Activated CD4-positive, alpha-beta T cell treated with anti-CD3 and anti-CD28 coated beads for 36 hours (primary cell): ENCODE data around the gene TCF12. TPM values are rescaled to one million over a fixed set of nuclear protein-coding genes. Genes with fewer than 3 reads are reported as not detected.
A peak's percentile ranks its signal among the peaks of the same experiment; 100 is the strongest.

Experiments
- ATAC-seq: fragments of 200-7000 bp; cut with Tn5 transposase; one replicate; pipeline ENCODE4 v1.10.0; 2021; ENCODE audit warnings: mild to moderate bottlenecking, moderate library complexity
- CTCF ChIA-PET: fragments of 350-600 bp; sonication (Branson Sonifier 250); formaldehyde crosslinking; loops from one replicate; lab custom pipeline; 2021; ENCODE audit warnings: antibody characterized with exemption; lab: Charles Lee
- POLR2A ChIA-PET: fragments of 350-600 bp; sonication (Branson Sonifier 250); formaldehyde crosslinking; loops from one replicate; lab custom pipeline; 2021; ENCODE audit warnings: antibody characterized with exemption, inconsistent platforms; lab: Charles Lee
- DNase-seq: peaks from one replicate; pipeline ENCODE4 v3.0.0-alpha.2; 2020
- H3K27ac Mint-ChIP-seq: one replicate; pipeline ENCODE4 v1.8.0; 2021; ENCODE audit warnings: mixed read lengths
- H3K27me3 Mint-ChIP-seq: one replicate; pipeline ENCODE4 v1.8.0; 2021; ENCODE audit warnings: mixed read lengths
- H3K36me3 Mint-ChIP-seq: one replicate; pipeline ENCODE4 v1.8.0; 2021; ENCODE audit warnings: low read depth, mixed read lengths
- H3K4me1 Mint-ChIP-seq: one replicate; pipeline ENCODE4 v1.8.0; 2021; ENCODE audit warnings: mixed read lengths
- H3K4me3 Mint-ChIP-seq: one replicate; pipeline ENCODE4 v1.8.0; 2021; ENCODE audit warnings: mild to moderate bottlenecking, moderate library complexity, mixed read lengths
- H3K9me3 Mint-ChIP-seq: one replicate; pipeline ENCODE4 v1.8.0; 2021; ENCODE audit warnings: low read depth, mixed read lengths
- intact Hi-C, 2 experiments: fragments of 100-400 bp; cut with DNase I in 1 of 2; cut with micrococcal nuclease in 1 of 2; formaldehyde crosslinking; loops; one replicate each; pipeline versions ENCODE4 v1.14.2 to v1.15.1; 2022 to 2024; cut with DNase I, micrococcal nuclease
- total RNA-seq, 2 experiments: library from RNA; stranded (reverse); gene quantifications; one replicate each; pipeline ENCODE4 v1.2.3, GENCODE V29; 2021

Gene TCF12
- total RNA-seq, 2 experiments from 2014 or later: 61.1 to 74.9 TPM

DNA sequence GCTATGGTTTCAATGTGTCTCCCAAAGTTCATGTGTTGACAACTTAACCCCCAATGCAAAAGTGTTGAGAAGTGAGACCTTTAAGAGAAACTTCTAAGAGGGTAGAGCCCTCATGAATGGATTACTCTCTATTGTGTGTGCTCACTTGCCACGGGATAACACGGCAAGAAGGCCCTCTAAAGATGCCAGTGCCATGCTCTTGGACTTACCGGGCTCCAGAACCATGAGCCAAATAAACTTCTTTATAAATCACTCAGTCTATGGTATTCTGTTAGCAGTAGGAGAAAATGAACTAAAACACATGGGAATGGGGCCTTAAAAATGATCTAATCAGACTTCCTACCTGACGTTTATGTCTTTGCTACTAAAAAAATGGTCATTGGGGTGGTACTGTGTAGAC lies 2.6 kb upstream of the TCF12 start:
- H3K27me3 Mint-ChIP-seq: no peaks in the 10 kb centered on the region
- H3K9me3 Mint-ChIP-seq: no peaks in the 10 kb centered on the region
- intact Hi-C loops: loop anchor here in 1 of 2 experiments (10.0 kb wide), 1 partner anchor 389 kb away; no protein-coding TSS in a partner anchor
- ChIA-PET POLR2A (no interaction called here), CTCF (no interaction called here)
- no peak overlapping the region for H3K27ac Mint-ChIP-seq
- no peak for ATAC-seq
- no peak for DNase-seq
- H3K4me3 Mint-ChIP-seq: no peak overlapping the region
- peaks cover 27% of the 10 kb centered on the region for H3K4me1 Mint-ChIP-seq
- peaks cover 9% of the 10 kb centered on the region for H3K36me3 Mint-ChIP-seq

DNA sequence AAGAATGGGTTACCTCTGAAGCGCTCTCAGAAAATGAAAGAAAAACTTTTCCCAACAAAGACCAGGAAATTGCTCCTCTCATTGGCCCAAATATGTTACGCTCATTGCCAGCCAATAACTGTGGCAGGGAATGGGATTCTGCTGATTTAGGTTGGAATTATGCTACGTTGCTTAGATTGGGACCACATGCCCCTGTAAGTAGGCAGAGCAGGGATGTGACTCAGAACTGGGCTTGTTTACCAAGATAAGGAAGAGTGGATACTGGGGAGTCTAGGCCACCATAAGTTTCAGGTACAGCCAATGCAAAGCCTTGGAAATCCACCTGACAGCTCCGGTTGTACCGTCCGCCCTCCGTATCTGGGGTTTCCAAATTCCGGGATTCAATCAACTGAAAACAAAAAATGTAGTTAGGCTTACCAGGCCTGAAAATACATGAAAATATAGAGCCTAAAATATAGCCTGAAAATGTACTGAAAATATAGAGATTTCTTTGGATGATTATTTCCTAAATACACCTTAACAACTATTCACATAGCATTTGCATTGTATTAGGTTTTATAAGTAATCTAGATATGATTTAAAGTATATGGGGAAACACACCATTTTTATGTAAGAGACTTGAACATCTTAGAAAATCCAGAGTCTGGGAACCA lies 1.5 kb upstream of the TCF12 start:
- CTCF ChIA-PET: interaction anchor here (0.7 to 1.8 kb wide), 3 partner anchors 15 to 389 kb away, joined by 3 to 5 read pairs (median 3); no protein-coding TSS in a partner anchor
- Mint-ChIP-seq H3K9me3 (no peaks in the 10 kb centered on the region), H3K4me3 (peak overlapping the region; percentile 82), H3K4me1 (peaks cover 27% of the 10 kb centered on the region), H3K36me3 (peaks cover 10% of the 10 kb centered on the region), H3K27ac (no peak overlapping the region), H3K27me3 (no peaks in the 10 kb centered on the region)
- DNase-seq (no peak), ATAC-seq (no peak)
- POLR2A ChIA-PET: no interaction called here
- intact Hi-C loops: loop anchor here in 1 of 2 experiments (10.0 kb wide), 1 partner anchor 388 kb away; no protein-coding TSS in a partner anchor

DNA sequence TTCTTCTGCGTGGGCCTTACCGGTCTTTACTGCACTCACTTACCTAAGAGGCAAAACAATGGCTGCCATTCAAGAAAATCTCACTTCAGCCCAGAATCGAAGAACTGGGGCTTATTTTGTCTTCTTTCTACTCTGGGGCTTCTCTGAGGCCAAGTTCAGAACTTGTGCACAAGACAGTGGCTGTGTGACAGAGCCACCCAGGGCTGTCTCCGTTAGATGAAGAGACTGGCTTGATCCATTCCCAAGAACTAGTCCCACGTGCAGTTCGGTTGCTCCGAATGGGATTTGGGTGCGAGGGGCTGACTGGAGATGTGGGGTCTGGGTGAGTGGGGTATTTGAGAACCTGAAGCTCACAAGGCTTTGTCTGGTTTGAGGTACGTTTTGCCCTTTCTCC lies 795 bp upstream of the TCF12 start:
- H3K4me1 Mint-ChIP-seq: peaks cover 26% of the 10 kb centered on the region
- H3K36me3 Mint-ChIP-seq: peaks cover 10% of the 10 kb centered on the region
- peak overlapping the region; percentile 82 for H3K4me3 Mint-ChIP-seq
- intact Hi-C loops: loop anchor here (1.0 to 10.0 kb wide), 7 partner anchors 30 to 389 kb away; partner anchors contain the start of gene ZNF280D (in 1 of the 2)
- ATAC-seq (no peak), DNase-seq (peak; percentile 4)
- peak overlapping the region; percentile 78 for H3K27ac Mint-ChIP-seq
- CTCF ChIA-PET: interaction anchor here (0.7 to 1.8 kb wide), 5 partner anchors 12 to 390 kb away, joined by 3 to 5 read pairs (median 3); no protein-coding TSS in a partner anchor
- POLR2A ChIA-PET: interaction anchor here (0.5 to 1.5 kb wide), 4 partner anchors 20 to 453 kb away, joined by 4 to 6 read pairs (median 4); partner anchors contain the start of gene MNS1
- no peaks in the 10 kb centered on the region for H3K9me3 Mint-ChIP-seq
- no peaks in the 10 kb centered on the region for H3K27me3 Mint-ChIP-seq

DNA sequence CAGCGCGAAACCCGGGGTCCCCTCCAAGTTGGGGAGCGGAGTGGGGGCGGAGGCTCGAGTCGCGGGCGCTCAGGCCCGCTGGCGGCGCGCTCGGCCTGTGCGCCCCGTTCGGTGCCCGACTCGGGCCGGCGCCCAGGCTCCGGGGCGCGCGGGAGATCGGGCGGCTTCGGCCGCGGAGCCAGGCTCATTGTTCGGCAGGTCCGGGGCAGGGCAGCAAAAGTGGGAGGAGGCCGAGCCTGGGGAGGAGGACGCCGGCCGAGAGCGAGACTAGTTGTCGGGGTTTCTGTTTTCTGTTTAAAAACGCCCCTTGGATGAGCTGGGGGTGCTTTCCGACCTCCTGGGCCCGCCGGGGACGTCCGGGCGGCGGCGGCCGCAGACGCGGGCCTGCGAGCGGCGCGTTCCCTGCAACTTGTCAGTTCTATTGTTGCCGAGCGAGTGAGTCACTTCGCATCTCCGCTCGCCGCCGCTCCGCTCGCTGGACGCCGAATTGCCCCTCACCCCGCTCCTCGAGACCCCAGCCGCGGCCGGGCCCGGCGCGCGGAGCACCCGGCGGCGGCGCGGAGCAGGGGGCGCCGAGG lies 676 bp downstream of the TCF12 start:
- H3K4me3 Mint-ChIP-seq: peak overlapping the region; percentile 82
- no peaks in the 10 kb centered on the region for H3K9me3 Mint-ChIP-seq
- peak overlapping the region; percentile 69 for H3K27ac Mint-ChIP-seq
- ChIA-PET CTCF (interaction anchor here (0.9 to 1.2 kb wide), 3 partner anchors 9 to 388 kb away, joined by 3 to 4 read pairs (median 3); no protein-coding TSS in a partner anchor), POLR2A (interaction anchor here (1.0 to 1.5 kb wide), 2 partner anchors 36 to 454 kb away, joined by 4 to 5 read pairs; partner anchors contain the start of gene MNS1)
- ATAC-seq: peak; percentile 27
- intact Hi-C loops: loop anchor here (2.0 to 10.0 kb wide), 2 partner anchors 68 to 386 kb away; no protein-coding TSS in a partner anchor
- H3K36me3 Mint-ChIP-seq: peaks cover 20% of the 10 kb centered on the region
- peak; percentile 75 for DNase-seq
- H3K4me1 Mint-ChIP-seq: peaks cover 37% of the 10 kb centered on the region
- H3K27me3 Mint-ChIP-seq: no peaks in the 10 kb centered on the region

DNA sequence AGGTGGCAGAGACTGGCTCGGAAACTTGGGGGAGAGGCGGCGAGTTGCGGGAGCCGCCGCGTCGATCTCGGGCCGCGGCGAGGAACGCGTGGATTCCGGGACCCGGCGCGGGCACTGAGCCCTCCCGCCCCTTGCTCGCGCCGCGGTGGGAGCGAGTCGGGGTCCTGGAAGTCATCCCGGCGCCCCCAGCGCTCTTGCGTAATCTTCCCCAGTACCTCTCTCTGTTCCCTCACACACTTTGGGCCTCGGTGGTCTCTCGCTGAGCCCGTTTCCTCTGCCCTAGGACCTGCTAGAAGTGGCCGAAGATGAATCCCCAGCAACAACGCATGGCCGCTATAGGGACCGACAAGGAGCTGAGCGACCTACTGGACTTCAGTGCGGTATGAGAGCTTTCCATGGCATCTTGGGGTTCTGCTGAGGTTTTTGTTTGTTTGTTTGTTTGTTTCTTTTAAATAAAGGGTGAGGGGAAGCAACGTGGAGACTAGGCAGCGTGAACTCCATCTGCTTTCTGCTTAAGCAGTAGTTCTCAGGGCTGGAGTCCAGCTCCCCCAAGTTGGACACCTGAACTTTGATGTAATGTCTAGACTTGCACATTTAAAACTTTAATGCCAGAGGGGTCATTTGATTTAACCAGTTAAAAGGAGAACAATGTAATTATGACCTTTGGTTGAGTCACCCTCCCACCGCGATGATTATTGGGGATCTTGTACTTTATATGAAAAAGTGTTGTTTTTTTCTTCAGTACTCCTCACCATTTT lies 1.3 kb downstream of the TCF12 start:
- Mint-ChIP-seq H3K36me3 (peaks cover 25% of the 10 kb centered on the region), H3K4me1 (peaks cover 37% of the 10 kb centered on the region), H3K27me3 (no peaks in the 10 kb centered on the region), H3K4me3 (peak overlapping the region; percentile 82), H3K27ac (peak overlapping the region; percentile 84), H3K9me3 (no peaks in the 10 kb centered on the region)
- POLR2A ChIA-PET: interaction anchor here (0.5 to 1.0 kb wide), 2 partner anchors 8 to 45 kb away, joined by 3 to 5 read pairs; no protein-coding TSS in a partner anchor
- intact Hi-C loops: loop anchor here (2.0 to 10.0 kb wide), 5 partner anchors 43 to 555 kb away; partner anchors contain the start of gene TEX9 (in 1 of the 2)
- CTCF ChIA-PET: interaction anchor here (0.6 kb wide), 1 partner anchor 140 kb away, joined by 3 read pairs; no protein-coding TSS in a partner anchor
- ATAC-seq (no peak), DNase-seq (peak; percentile 40)

DNA sequence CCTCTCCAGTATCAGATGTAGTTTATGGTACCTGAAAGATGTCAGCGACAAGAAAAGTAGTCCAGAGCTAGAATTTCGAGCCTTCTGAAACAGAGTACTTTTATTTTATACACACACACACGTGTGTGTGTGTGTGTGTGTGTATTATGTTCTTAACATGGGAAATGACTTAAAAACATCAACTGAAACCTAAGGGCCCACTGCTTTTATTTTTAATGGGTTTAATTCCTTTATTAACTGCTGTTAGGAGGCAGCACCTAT lies 1.9 kb downstream of the TCF12 start:
- Mint-ChIP-seq H3K9me3 (no peaks in the 10 kb centered on the region), H3K4me1 (peaks cover 37% of the 10 kb centered on the region), H3K36me3 (peaks cover 25% of the 10 kb centered on the region), H3K27me3 (no peaks in the 10 kb centered on the region), H3K4me3 (peak overlapping the region; percentile 82), H3K27ac (peak overlapping the region; percentile 84)
- ChIA-PET POLR2A (interaction anchor here (0.5 to 1.0 kb wide), 2 partner anchors 8 to 45 kb away, joined by 3 to 5 read pairs; no protein-coding TSS in a partner anchor), CTCF (interaction anchor here (0.6 kb wide), 1 partner anchor 140 kb away, joined by 3 read pairs; no protein-coding TSS in a partner anchor)
- DNase-seq (no peak), ATAC-seq (no peak)
- intact Hi-C loops: loop anchor here (5.0 to 10.0 kb wide), 3 partner anchors 42 to 555 kb away; partner anchors contain the start of gene TEX9 (in 1 of the 2)

DNA sequence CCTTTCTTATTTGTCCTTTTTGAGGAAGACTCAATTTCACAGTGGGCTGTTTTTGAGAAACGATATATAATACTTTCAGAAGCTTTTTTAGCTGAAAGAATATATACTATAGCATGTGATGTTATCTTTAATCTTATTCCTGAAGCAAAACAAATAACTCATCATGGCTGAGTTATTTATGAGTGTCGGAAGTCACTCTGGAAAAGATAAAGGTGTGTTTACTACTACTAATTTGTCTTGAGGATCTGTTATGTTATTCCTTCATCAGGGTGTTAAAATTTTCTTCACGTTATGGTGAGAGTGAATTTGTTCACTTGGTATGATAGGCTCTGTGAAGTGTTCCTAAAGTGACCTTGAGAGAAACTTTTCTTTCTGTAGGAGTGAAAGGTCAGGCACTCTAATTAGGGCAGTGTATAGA lies 4.7 kb downstream of the TCF12 start:
- ATAC-seq: no peak
- ChIA-PET POLR2A (no interaction called here), CTCF (no interaction called here)
- Mint-ChIP-seq H3K27me3 (no peaks in the 10 kb centered on the region), H3K27ac (no peak overlapping the region), H3K9me3 (no peaks in the 10 kb centered on the region), H3K36me3 (peaks cover 40% of the 10 kb centered on the region), H3K4me1 (peaks cover 44% of the 10 kb centered on the region), H3K4me3 (no peak overlapping the region)
- DNase-seq: no peak
- intact Hi-C loops: loop anchor here (5.0 to 10.0 kb wide), 3 partner anchors 39 to 558 kb away; partner anchors contain the start of gene TEX9 (in 1 of the 2)

DNA sequence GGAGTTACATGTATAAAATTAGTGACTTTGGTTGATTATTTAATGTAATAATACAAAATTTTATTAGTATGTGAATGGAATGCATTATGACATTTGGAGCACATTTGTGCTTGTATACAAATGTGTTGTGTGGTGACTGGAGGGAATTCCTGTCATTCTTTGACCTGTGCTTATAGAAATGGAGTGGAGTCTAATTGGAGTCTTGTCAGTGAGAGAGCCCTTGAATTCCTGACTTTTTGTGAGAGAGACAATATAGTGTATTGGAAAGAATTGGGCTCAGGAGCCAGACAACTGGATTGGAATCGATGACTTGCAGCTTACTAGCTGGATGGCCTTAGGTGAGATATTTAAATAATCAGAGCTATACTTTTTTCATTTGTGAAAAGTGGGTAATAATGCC lies 9.4 kb downstream of the TCF12 start:
- CTCF ChIA-PET: interaction anchor here (0.5 to 0.9 kb wide), 2 partner anchors 9 to 127 kb away, joined by 3 read pairs; partner anchors contain the start of gene TCF12
- ATAC-seq: no peak
- H3K27me3 Mint-ChIP-seq: no peaks in the 10 kb centered on the region
- peaks cover 71% of the 10 kb centered on the region for H3K4me1 Mint-ChIP-seq
- peaks cover 38% of the 10 kb centered on the region for H3K36me3 Mint-ChIP-seq
- no peaks in the 10 kb centered on the region for H3K9me3 Mint-ChIP-seq
- H3K4me3 Mint-ChIP-seq: no peak overlapping the region
- intact Hi-C loops: loop anchor here in 1 of 2 experiments (10.0 kb wide), 1 partner anchor 563 kb away; the partner anchor contains the start of gene TEX9
- POLR2A ChIA-PET: interaction anchor here (0.6 to 1.0 kb wide), 2 partner anchors 8 to 19 kb away, joined by 3 read pairs; no protein-coding TSS in a partner anchor
- no peak overlapping the region for H3K27ac Mint-ChIP-seq
- no peak for DNase-seq

DNA sequence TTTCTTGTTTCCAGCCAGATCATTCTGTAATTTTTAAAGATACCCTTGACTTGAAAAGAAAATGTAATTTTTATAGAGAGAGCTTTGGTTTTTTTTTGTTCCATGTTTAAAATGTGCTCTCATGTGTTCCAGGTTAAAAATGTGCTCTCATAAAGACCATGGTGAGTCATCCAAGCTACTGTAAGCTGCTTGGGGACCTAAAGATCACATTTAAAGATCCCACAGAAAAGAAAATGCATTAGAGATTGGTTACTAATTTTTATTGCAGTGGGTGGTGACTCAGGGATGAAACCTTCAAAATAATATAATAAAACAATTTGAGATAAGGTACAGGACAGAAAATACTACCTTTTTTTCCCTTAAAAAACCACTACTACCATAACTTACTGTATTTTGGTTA lies 11.0 kb downstream of the TCF12 start:
- H3K27me3 Mint-ChIP-seq: no peaks in the 10 kb centered on the region
- ChIA-PET POLR2A (no interaction called here), CTCF (interaction anchor here (0.7 to 1.5 kb wide), 3 partner anchors 9 to 211 kb away, joined by 3 to 6 read pairs (median 3); partner anchors contain the start of gene TCF12)
- ATAC-seq (peak; percentile 66), DNase-seq (no peak)
- H3K27ac Mint-ChIP-seq: peak overlapping the region; percentile 66
- H3K9me3 Mint-ChIP-seq: no peaks in the 10 kb centered on the region
- peaks cover 71% of the 10 kb centered on the region for H3K4me1 Mint-ChIP-seq
- H3K4me3 Mint-ChIP-seq: no peak overlapping the region
- intact Hi-C loops: loop anchor here in 1 of 2 experiments (10.0 kb wide), 1 partner anchor 565 kb away; the partner anchor contains the start of gene TEX9
- H3K36me3 Mint-ChIP-seq: peaks cover 28% of the 10 kb centered on the region

DNA sequence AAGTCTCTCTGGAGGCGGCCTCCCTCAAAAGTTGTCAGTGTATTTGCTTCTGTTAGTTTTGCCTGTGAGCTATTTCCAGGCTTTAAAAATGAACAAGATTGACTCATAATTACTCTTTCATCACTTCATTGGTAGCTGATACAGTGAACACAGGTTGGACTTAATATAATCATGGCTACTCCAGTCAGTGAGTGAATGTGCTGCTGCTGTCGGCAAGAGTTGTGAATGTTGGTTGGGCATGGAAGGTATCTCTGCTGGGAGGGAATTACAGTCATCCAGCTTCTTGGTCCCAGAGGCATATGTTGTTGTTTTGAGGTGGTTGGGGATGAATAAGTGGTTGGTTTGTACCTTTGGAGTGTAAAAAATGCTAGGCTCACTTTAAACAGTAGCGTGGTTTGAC lies 11.5 kb downstream of the TCF12 start:
- CTCF ChIA-PET: interaction anchor here (0.9 to 1.5 kb wide), 2 partner anchors 8 to 211 kb away, joined by 3 to 6 read pairs; no protein-coding TSS in a partner anchor
- H3K27ac Mint-ChIP-seq: no peak overlapping the region

More for the DNA sequence above, 11.5 kb downstream of the TCF12 start:
- intact Hi-C loops: loop anchor here in 1 of 2 experiments (10.0 kb wide), 1 partner anchor 565 kb away; the partner anchor contains the start of gene TEX9
- ATAC-seq (no peak), DNase-seq (no peak)
- Mint-ChIP-seq H3K9me3 (peaks cover 2% of the 10 kb centered on the region), H3K4me1 (peaks cover 72% of the 10 kb centered on the region), H3K36me3 (peaks cover 30% of the 10 kb centered on the region), H3K27me3 (no peaks in the 10 kb centered on the region), H3K4me3 (no peak overlapping the region)
- POLR2A ChIA-PET: interaction anchor here (0.6 to 0.7 kb wide), 2 partner anchors 690 to 694 kb away, joined by 3 to 4 read pairs; no protein-coding TSS in a partner anchor
